ENCODE measurements around the gene OR51I1. TPM values are rescaled to one million over a fixed set of nuclear protein-coding genes. Genes with fewer than 3 reads are reported as not detected.

Gene OR51I1
- not detected for polyA plus RNA-seq (ENCODE audit: insufficient read length)
- long read RNA-seq, donor 1, result 0 reads
- long read RNA-seq, donor 2, result 0 reads
- long read RNA-seq, donor 3, result 0 reads
- long read RNA-seq, donor 4, result 0 reads
- long read RNA-seq, donor 5, result 0 reads
- long read RNA-seq, donor 6, result 0 reads
- long read RNA-seq, donor 7, result 0 reads
- long read RNA-seq, donor 8, result 0 reads

- DNase-seq, result no peak
These were observed at the start of gene OR51I1 for GRCh38 chr11:5441414-5441813. Gene OR51I1 (minus strand): TSS chr11:5441514. CDS start chr11:5441514, 0 bp downstream.

- DNase-seq, result no peak
These were observed 48.5 kb upstream of the OR51I1 start for GRCh38 chr11:5489576-5490357.

- DNase-seq, result no peak
These were observed 47.6 kb upstream of the OR51I1 start for GRCh38 chr11:5488798-5489399.

- DNase-seq, result no peak
These were observed 47.1 kb upstream of the OR51I1 start, which contains the start of gene OR52D1 for GRCh38 chr11:5488385-5488784. Gene OR52D1 (plus strand): TSS chr11:5488685. CDS start chr11:5488707, 22 bp downstream.

- DNase-seq, result no peak
These were observed 45.1 kb upstream of the OR51I1 start for GRCh38 chr11:5486421-5486820.

- no peak for DNase-seq
These were observed 44.7 kb upstream of the OR51I1 start for GRCh38 chr11:5486003-5486402.

- peak; percentile 18 for DNase-seq
These were observed 35.0 kb upstream of the OR51I1 start for GRCh38 chr11:5476186-5476819.

- DNase-seq, result no peak
These were observed 32.6 kb upstream of the OR51I1 start for GRCh38 chr11:5473921-5474320.

GRCh38 chr11:5467527-5467926 is 26.2 kb upstream of the OR51I1 start:
- no peak for DNase-seq

- no peak for DNase-seq
These were observed 19.8 kb upstream of the OR51I1 start for GRCh38 chr11:5460983-5461621.

- no peak for DNase-seq
These were observed 8.1 kb upstream of the OR51I1 start for GRCh38 chr11:5449432-5449831.

GRCh38 chr11:5449023-5449422 is 7.7 kb upstream of the OR51I1 start, which contains the start of gene OR51I2:
Gene OR51I2 (plus strand): TSS chr11:5449323. CDS start chr11:5453489, 4,166 bp downstream.
- no peak for DNase-seq

GRCh38 chr11:5443835-5444393 is 2.6 kb upstream of the OR51I1 start:
- DNase-seq, result no peak

- DNase-seq, result no peak
These were observed 18.2 kb downstream of the OR51I1 start for GRCh38 chr11:5423131-5423530.

GRCh38 chr11:5421811-5422210 is 19.5 kb downstream of the OR51I1 start, which contains the start of gene OR51Q1:
Gene OR51Q1 (plus strand): TSS chr11:5422111. CDS start chr11:5422201, 90 bp downstream.
- no peak for DNase-seq

GRCh38 chr11:5420993-5421392 is 20.3 kb downstream of the OR51I1 start:
- DNase-seq, result no peak

GRCh38 chr11:5405173-5405572 is 36.1 kb downstream of the OR51I1 start:
- DNase-seq, result no peak

- DNase-seq, result no peak
These were observed 42.4 kb downstream of the OR51I1 start for GRCh38 chr11:5398936-5399335.

- DNase-seq, result no peak
These were observed 47.2 kb downstream of the OR51I1 start for GRCh38 chr11:5394091-5394490.
